ENCODE data around the gene TMEM178A. TPM values are rescaled to one million over a fixed set of nuclear protein-coding genes. Genes with fewer than 3 reads are reported as not detected.

Gene TMEM178A
- total and polyA plus RNA-seq, 2 donors (not counting 1 experiment from before 2014, with no cell fraction given): 0.69 to 0.99 TPM

GRCh38 chr2:39682066-39682692 is 16.5 kb downstream of the TMEM178A start:
- Histone ChIP-seq H3K36me3 (replicated peaks in 1 of 2; ENCODE audit: control extremely low read depth in 1 of 2, control insufficient read depth in 1 of 2, extremely low read depth in 1 of 2, insufficient read depth in 2 of 2, low read length in 1 of 2) (no peaks in the 10 kb centered on the region), H2AFZ (ENCODE audit: insufficient read depth, low read depth, low read length, poor library complexity, severe bottlenecking) (no peak overlapping the region), H3K4me1 (ENCODE audit: control insufficient read depth in 2 of 2, insufficient read depth in 2 of 2, low read length in 2 of 2) (no peaks in the 10 kb centered on the region), H3K27me3 (replicated peaks in 1 of 4; ENCODE audit: control extremely low read depth in 1 of 4, control insufficient read depth in 3 of 4, insufficient read depth in 4 of 4, low read length in 3 of 4) (peaks cover 0 to 5% (median 0%) of the 10 kb centered on the region in 4 experiments), H3K9me3 (ENCODE audit: control extremely low read depth in 1 of 3, control insufficient read depth in 2 of 3, insufficient read depth in 1 of 3, low read length in 2 of 3) (no peaks in the 10 kb centered on the region), H3K4me3 (ENCODE audit: control extremely low read depth in 1 of 5, extremely low read depth in 1 of 5, insufficient read depth in 1 of 5, low read depth in 2 of 5, low read length in 4 of 5) (no peak overlapping the region), H3K4me2 (replicated peaks; ENCODE audit: low read depth, low read length, poor library complexity, severe bottlenecking) (no peak overlapping the region), H3K27ac (ENCODE audit: low read length in 2 of 2) (no peak overlapping the region), H3K9ac (ENCODE audit: low read length) (no peak overlapping the region), H3K79me2 (ENCODE audit: control insufficient read depth, insufficient read depth, low read length) (no peaks in the 10 kb centered on the region), H4K20me1 (ENCODE audit: control insufficient read depth, insufficient read depth, low read length, poor library complexity, severe bottlenecking) (no peaks in the 10 kb centered on the region)
- POLR2A ChIA-PET: no interaction called here
- H3K9me3 Mint-ChIP-seq (ENCODE audit: insufficient read depth): peaks cover 4% of the 10 kb centered on the region
- CTCF ChIA-PET: no interaction called here
- DNase-seq: no peak
- ATAC-seq (ENCODE audit: low read depth): no peak
- intact Hi-C loops (cut with micrococcal nuclease): no loop called here
- H3K4me3 Mint-ChIP-seq: no peak overlapping the region
- H3K27me3 Mint-ChIP-seq: peaks cover 32% of the 10 kb centered on the region
- H3K27ac Mint-ChIP-seq: no peak overlapping the region
- H3K4me1 Mint-ChIP-seq: no peaks in the 10 kb centered on the region
- 100% methylated on average over 2 of the region's 2 CpGs for WGBS (ENCODE audit: insufficient coverage)
- no peak for TF ChIP-seq EZH2 (IDR thresholded peaks at IDR 0.05; ENCODE audit: borderline replicate concordance, insufficient read depth, low read depth, low read length, poor library complexity, severe bottlenecking)
- no peak for TF ChIP-seq CTCF (IDR thresholded peaks at IDR 0.05)

GRCh38 chr2:39683022-39683699 is 17.4 kb downstream of the TMEM178A start:
- Histone ChIP-seq H3K4me1 (ENCODE audit: control insufficient read depth in 2 of 2, insufficient read depth in 2 of 2, low read length in 2 of 2) (no peaks in the 10 kb centered on the region), H3K27ac (ENCODE audit: low read length in 2 of 2) (no peak overlapping the region), H3K9ac (ENCODE audit: low read length) (no peak overlapping the region), H3K9me3 (ENCODE audit: control extremely low read depth in 1 of 3, control insufficient read depth in 2 of 3, insufficient read depth in 1 of 3, low read length in 2 of 3) (no peaks in the 10 kb centered on the region), H3K4me2 (replicated peaks; ENCODE audit: low read depth, low read length, poor library complexity, severe bottlenecking) (no peak overlapping the region), H3K79me2 (ENCODE audit: control insufficient read depth, insufficient read depth, low read length) (no peaks in the 10 kb centered on the region), H3K4me3 (ENCODE audit: control extremely low read depth in 1 of 5, extremely low read depth in 1 of 5, insufficient read depth in 1 of 5, low read depth in 2 of 5, low read length in 4 of 5) (no peak overlapping the region), H3K36me3 (replicated peaks in 1 of 2; ENCODE audit: control extremely low read depth in 1 of 2, control insufficient read depth in 1 of 2, extremely low read depth in 1 of 2, insufficient read depth in 2 of 2, low read length in 1 of 2) (no peaks in the 10 kb centered on the region), H4K20me1 (ENCODE audit: control insufficient read depth, insufficient read depth, low read length, poor library complexity, severe bottlenecking) (no peaks in the 10 kb centered on the region), H2AFZ (ENCODE audit: insufficient read depth, low read depth, low read length, poor library complexity, severe bottlenecking) (no peak overlapping the region), H3K27me3 (replicated peaks in 1 of 4; ENCODE audit: control extremely low read depth in 1 of 4, control insufficient read depth in 3 of 4, insufficient read depth in 4 of 4, low read length in 3 of 4) (peaks cover 0 to 5% (median 0%) of the 10 kb centered on the region in 4 experiments)
- Mint-ChIP-seq H3K27me3 (peaks cover 28% of the 10 kb centered on the region), H3K4me1 (no peaks in the 10 kb centered on the region), H3K9me3 (ENCODE audit: insufficient read depth) (no peaks in the 10 kb centered on the region), H3K27ac (no peak overlapping the region), H3K4me3 (no peak overlapping the region)
- no peak for ATAC-seq (ENCODE audit: low read depth)
- WGBS (ENCODE audit: insufficient coverage): 84% methylated on average over 5 of the region's 9 CpGs
- intact Hi-C loops (cut with micrococcal nuclease): no loop called here
- ChIA-PET POLR2A (no interaction called here), CTCF (interaction anchor here (0.8 kb wide), 1 partner anchor 303 kb away, joined by 3 read pairs; no protein-coding TSS in a partner anchor)
- TF ChIP-seq CTCF (IDR thresholded peaks at IDR 0.05): no peak
- no peak for TF ChIP-seq EZH2 (IDR thresholded peaks at IDR 0.05; ENCODE audit: borderline replicate concordance, insufficient read depth, low read depth, low read length, poor library complexity, severe bottlenecking)
- no peak for DNase-seq

Measured in B cell (primary cell).